CD4-positive, alpha-beta T cell treated with Interleukin-21 for 1 hour (primary cell): ENCODE measurements around the gene TAOK3.
A peak's percentile ranks its signal among the peaks of the same experiment; 100 is the strongest.
"Not testable (repeated sequence)": the region's sequence is repeated elsewhere in the genome, so short reads cannot be mapped to it uniquely, and the experiment has no call there.

ENCODE experiments used
- DNase-seq: peaks from one replicate; pipeline ENCODE4 v3.0.0-alpha.2; 2020

The TAOK3 gene

GRCh38 chr12:118188690-118189371 is 183.9 kb downstream of the TAOK3 start:
- no peak for DNase-seq

- no peak for DNase-seq
Observed at GRCh38 chr12:118187751-118188435, 184.8 kb downstream of the TAOK3 start.

- no peak for DNase-seq
Observed at GRCh38 chr12:118185602-118186397, 186.9 kb downstream of the TAOK3 start.

GRCh38 chr12:118183711-118184110 is 189.0 kb downstream of the TAOK3 start:
- DNase-seq, result no peak

- DNase-seq, result no peak
Observed at GRCh38 chr12:118183155-118183554, 189.6 kb downstream of the TAOK3 start.

GRCh38 chr12:118175823-118176447 is 196.8 kb downstream of the TAOK3 start:
- DNase-seq, result no peak

- DNase-seq, result no peak
Observed at GRCh38 chr12:118166946-118167345, 205.8 kb downstream of the TAOK3 start.

- DNase-seq, result no peak
Observed at GRCh38 chr12:118164798-118165486, 207.8 kb downstream of the TAOK3 start.

GRCh38 chr12:118160536-118160935 is 212.2 kb downstream of the TAOK3 start:
- DNase-seq, result no peak

GRCh38 chr12:118151755-118152154 is 221.0 kb downstream of the TAOK3 start:
- no peak for DNase-seq

GRCh38 chr12:118150625-118151024 is 222.1 kb downstream of the TAOK3 start:
- DNase-seq, result no peak

GRCh38 chr12:118148287-118148686 is 224.4 kb downstream of the TAOK3 start:
- DNase-seq, result no peak

- DNase-seq, result no peak
Observed at GRCh38 chr12:118145798-118146156, 226.9 kb downstream of the TAOK3 start.

- no peak for DNase-seq
Observed at GRCh38 chr12:118145113-118145797, 227.5 kb downstream of the TAOK3 start.

GRCh38 chr12:118144499-118144898 is 228.2 kb downstream of the TAOK3 start:
- no peak for DNase-seq

GRCh38 chr12:118140825-118141224 is 231.9 kb downstream of the TAOK3 start:
- no peak for DNase-seq

GRCh38 chr12:118137148-118137678 is 235.5 kb downstream of the TAOK3 start:
- no peak for DNase-seq

- DNase-seq, result peak; percentile 31
Observed at GRCh38 chr12:118136559-118137003, 236.1 kb downstream of the TAOK3 start.

GRCh38 chr12:118135788-118136558 is 236.7 kb downstream of the TAOK3 start, which contains the start of gene PEBP1:
TSS of gene PEBP1 (plus strand) at chr12:118136124. CDS start at chr12:118136210, 86 bp downstream.
- peak; percentile 92 for DNase-seq

- not testable (repeated sequence) for DNase-seq
Observed at GRCh38 chr12:118129436-118129835, 243.3 kb downstream of the TAOK3 start.

GRCh38 chr12:118127867-118128266 is 244.8 kb downstream of the TAOK3 start:
- no peak for DNase-seq
